ENCODE results near the gene EGLN2.
"Not testable (repeated sequence)": the region's sequence is repeated elsewhere in the genome, so short reads cannot be mapped to it uniquely, and the experiment has no call there.

Gene EGLN2

GRCh38 chr19:40802300-40803169 is 3.5 kb downstream of the EGLN2 start:
- no peak for DNase-seq (ENCODE audit: low spot score)

- DNase-seq (ENCODE audit: low spot score), result no peak
These were observed 4.3 kb downstream of the EGLN2 start for GRCh38 chr19:40803170-40803856.

GRCh38 chr19:40803857-40804782 is 5.1 kb downstream of the EGLN2 start:
- DNase-seq (ENCODE audit: low spot score), result peak; percentile 83

- DNase-seq (ENCODE audit: low spot score), result no peak
These were observed 5.8 kb downstream of the EGLN2 start for GRCh38 chr19:40804783-40805242.

- DNase-seq (ENCODE audit: low spot score), result peak; percentile 69
These were observed 6.4 kb downstream of the EGLN2 start for GRCh38 chr19:40805258-40805868.

GRCh38 chr19:40806423-40807146 is 7.6 kb downstream of the EGLN2 start:
- peak; percentile 90 for DNase-seq (ENCODE audit: low spot score)

DNA sequence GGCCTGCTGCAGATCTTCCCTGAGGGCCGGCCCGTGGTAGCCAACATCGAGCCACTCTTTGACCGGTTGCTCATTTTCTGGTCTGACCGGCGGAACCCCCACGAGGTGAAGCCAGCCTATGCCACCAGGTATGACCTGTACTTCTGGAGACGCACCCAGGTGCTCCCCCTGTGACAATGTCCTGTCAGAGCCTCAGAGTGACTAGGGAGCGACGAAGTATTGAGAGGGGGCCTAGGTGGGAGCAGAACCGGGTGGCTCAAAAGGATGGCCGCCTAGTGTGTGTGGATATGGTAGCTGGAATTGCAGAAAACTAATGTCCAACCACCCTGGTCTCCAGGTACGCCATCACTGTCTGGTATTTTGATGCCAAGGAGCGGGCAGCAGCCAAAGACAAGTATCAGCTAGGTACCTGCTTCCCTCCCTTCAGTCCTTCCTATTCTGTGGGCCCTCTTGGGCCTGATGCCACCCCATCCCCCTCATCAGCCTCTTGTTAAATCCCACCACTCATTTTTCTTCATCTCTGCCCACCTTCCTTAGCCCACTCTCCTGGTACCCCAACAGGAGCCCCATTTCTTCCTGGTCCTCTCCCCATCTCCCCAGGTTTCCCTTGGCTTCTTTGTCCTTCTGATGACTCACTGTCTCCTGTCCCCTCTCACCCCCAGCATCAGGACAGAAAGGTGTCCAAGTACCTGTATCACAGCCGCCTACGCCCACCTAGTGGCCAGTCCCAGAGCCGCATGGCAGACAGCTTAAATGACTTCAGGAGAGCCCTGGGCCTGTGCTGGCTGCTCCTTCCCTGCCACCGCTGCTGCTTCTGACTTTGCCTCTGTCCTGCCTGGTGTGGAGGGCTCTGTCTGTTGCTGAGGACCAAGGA is 8.4 kb downstream of the EGLN2 start:
- DNase-seq (ENCODE audit: low spot score), result no peak

- no peak for DNase-seq (ENCODE audit: low spot score)
These were observed 9.0 kb downstream of the EGLN2 start for GRCh38 chr19:40808021-40808325.

GRCh38 chr19:40808497-40808896 is 9.5 kb downstream of the EGLN2 start:
- no peak for DNase-seq (ENCODE audit: low spot score)

- DNase-seq (ENCODE audit: low spot score), result no peak
These were observed 10.5 kb downstream of the EGLN2 start for GRCh38 chr19:40809358-40810086.

GRCh38 chr19:40810160-40810559 is 11.2 kb downstream of the EGLN2 start:
- DNase-seq (ENCODE audit: low spot score), result no peak

DNA sequence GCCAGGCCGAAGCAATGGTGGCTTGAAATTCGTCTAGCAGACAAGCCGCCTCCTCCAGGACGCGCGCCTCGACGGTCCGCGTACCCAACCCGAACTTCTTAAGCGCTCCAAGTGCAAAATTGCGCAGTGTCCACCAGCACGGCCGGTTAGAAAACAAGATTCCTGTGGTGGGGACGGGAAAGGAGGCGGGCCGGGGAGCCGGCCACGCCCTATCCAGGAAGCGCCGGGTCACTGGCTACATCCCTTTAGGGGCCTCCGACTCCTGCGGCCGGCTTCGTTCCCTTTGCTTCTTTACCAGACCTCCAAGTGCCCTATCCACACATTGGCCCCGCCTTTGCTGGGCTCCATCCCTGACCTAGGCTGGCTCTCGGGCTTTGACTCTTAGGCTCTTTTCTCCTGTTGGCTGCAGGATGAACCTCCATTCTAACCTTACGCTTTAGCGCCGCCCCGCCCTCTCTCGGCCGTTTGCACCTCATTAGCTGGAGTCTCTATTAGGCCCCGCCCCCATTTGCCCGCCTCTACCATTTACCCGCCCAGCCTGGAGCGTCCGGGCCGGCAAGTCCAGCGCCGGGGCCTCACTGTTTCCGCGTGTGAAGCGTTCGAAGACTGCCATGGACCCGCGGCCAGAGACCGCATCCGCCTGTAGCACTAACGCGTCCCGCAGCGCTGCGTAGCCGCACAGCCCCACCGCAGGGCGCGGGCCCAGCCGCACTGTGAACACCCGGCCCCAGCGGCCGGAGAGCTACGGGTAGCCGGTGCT is 11.8 kb downstream of the EGLN2 start:
- DNase-seq (ENCODE audit: low spot score), result peak; percentile 47

- DNase-seq (ENCODE audit: low spot score), result no peak
These were observed 12.7 kb downstream of the EGLN2 start for GRCh38 chr19:40811478-40812341.

GRCh38 chr19:40812571-40812970 is 13.6 kb downstream of the EGLN2 start:
- not testable (repeated sequence) for DNase-seq (ENCODE audit: low spot score)

DNA sequence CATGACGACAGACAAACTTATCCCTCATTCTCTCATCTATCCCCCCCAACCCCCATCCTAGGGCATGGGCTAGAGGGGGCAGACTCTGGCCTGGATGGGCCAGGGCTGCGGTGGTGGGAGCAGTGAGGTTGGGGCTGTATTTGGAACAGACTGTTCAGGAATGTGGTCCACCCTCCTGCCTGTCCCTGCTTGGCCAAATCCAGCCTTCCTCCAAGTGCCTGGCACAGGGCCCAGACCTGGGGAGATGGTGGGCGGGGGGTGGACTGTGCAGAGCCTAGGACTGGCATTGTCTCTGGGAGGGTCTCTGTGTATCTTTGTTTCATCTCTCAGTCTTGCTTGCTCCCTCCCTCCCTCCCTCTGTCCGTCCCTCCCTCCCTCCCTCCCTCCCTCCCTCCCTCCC is 14.2 kb downstream of the EGLN2 start:
- no peak for DNase-seq (ENCODE audit: low spot score)

DNA sequence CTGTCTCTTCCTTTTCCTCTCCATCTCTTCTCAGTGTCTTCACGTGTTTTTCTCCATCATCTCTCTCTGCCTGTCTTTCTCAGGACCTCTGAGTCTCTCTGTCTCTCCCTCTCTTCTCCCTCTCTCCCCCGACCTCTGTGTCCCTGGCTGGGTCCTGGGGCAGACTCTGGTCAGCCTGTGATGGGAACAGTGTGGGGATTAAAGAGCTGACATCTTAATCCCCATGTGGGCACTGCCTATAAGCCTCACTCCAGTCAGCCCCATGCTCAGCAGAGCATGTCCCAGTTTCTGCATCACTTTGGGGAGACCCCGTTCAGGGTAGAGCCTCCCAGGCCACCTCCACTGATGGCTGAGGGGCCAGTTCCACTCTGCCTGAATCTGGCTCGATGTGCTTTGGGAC is 16.2 kb downstream of the EGLN2 start:
- no peak for DNase-seq (ENCODE audit: low spot score)

DNA sequence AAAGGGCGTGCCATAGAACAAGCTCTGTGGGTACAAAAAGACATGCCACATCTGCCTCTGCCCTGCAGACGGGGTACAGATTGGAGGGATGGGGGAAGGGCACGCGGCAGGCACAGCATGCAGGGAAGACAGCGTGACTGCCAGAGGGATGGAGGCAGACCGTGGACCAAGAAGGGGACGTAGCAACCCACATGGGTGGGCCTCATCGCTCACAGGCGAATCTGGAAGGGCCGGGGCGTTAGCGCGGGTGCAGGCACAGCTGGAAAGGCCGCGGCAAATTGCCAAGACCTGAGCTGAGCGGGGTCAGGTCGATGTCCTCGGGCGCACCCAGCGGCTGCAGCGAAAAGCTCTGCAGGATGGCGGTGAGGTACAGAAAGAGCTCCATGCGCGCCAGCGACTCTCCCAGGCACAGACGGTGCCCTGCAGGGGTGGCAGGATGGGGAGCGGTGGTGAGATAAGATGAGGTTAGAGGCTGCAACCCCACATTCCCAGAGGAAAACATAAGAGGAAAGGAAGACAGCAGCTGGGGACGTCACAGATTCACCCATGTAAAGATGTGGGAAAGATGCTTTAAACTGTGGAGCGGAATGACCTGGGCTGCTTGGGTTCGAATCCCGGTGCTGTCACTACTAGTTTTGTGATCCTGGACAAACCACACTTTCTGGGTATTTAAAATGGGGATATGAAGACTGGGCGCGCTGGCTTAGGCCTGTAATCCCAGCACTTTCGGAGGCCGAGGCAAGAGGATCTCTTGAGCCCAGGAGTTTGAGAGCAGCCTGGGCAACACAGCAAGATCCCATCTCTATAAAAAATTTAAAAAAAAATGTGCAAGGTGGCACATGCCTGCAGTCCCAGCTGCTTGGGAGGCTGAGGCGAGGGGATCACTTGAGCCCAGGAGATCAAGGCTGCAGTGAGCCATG is 19.7 kb downstream of the EGLN2 start:
- DNase-seq (ENCODE audit: low spot score), result peak; percentile 82
